Measurements from ENCODE around the gene SORCS1. TPM values are rescaled to one million over a fixed set of nuclear protein-coding genes. Genes with fewer than 3 reads are reported as not detected.

Gene SORCS1
- total RNA-seq, 1 experiment from 2014 or later: 1.7 TPM

GRCh38 chr10:106714734-106715555, 449.6 kb downstream of the SORCS1 start:
- no CpG with 5 or more reads among the region's 6 CpGs for WGBS (ENCODE audit: extremely low coverage, insufficient read length, low lambda C conversion rate)
- H3K4me2 ChIP-seq (ENCODE audit: insufficient read depth, insufficient read length, low read length): no peak overlapping the region
- H3K27ac Mint-ChIP-seq: no peak overlapping the region; a peak in 1 of 7 replicates

More at GRCh38 chr10:106714734-106715555, 449.6 kb downstream of the SORCS1 start:
- no peaks in the 10 kb centered on the region for H3K4me1 ChIP-seq (ENCODE audit: insufficient read depth, low read length)
- no peaks in the 10 kb centered on the region for H3K27me3 ChIP-seq (ENCODE audit: insufficient read depth, low read length)
- H4K8ac ChIP-seq (replicated peaks; ENCODE audit: insufficient read length, low read depth, low read length): no peak overlapping the region
- H2BK5ac ChIP-seq (ENCODE audit: insufficient read length, low read length): no peak overlapping the region
- H3K18ac ChIP-seq (ENCODE audit: insufficient read length, low read depth, low read length): no peak overlapping the region
- H3K23ac ChIP-seq (ENCODE audit: insufficient read length, low read depth, low read length): no peak overlapping the region
- H3K36me3 Mint-ChIP-seq (ENCODE audit: insufficient read depth in 1 of 3, low read depth in 3 of 3): peaks cover 1 to 12% (median 3%) of the 10 kb centered on the region in 3 experiments; a peak in 5 of 7 replicates
- H3K4me1 Mint-ChIP-seq: peaks cover 5 to 6% of the 10 kb centered on the region in 2 experiments
- H2BK120ac ChIP-seq (ENCODE audit: low read depth, low read length, poor library complexity, severe bottlenecking): no peak overlapping the region
- no peaks in the 10 kb centered on the region for H4K20me1 ChIP-seq (ENCODE audit: control insufficient read depth, insufficient read depth, insufficient read length)
- no peak for TF ChIP-seq CTCF (conservative IDR thresholded peaks at IDR 0.05)
- H2AFZ ChIP-seq (ENCODE audit: low read length): no peak overlapping the region
- no peaks in the 10 kb centered on the region for H3K79me1 ChIP-seq (ENCODE audit: insufficient read depth, low read depth, low read length, poor library complexity, severe bottlenecking)
- H2BK12ac ChIP-seq (ENCODE audit: insufficient read length, low read depth, low read length): no peak overlapping the region
- no peaks in the 10 kb centered on the region for H3K23me2 ChIP-seq (ENCODE audit: insufficient read length, low read depth, low read length, poor library complexity, severe bottlenecking)
- no peak overlapping the region for H2AK5ac ChIP-seq (ENCODE audit: insufficient read length, low read length)
- peaks cover 5 to 7% of the 10 kb centered on the region in 2 experiments; a peak in 3 of 5 replicates for H3K9me3 Mint-ChIP-seq
- H3K27ac ChIP-seq (ENCODE audit: insufficient read length, low read depth, low read length): no peak overlapping the region
- no peak overlapping the region for H3K14ac ChIP-seq (ENCODE audit: insufficient read depth, low read length)
- H4K91ac ChIP-seq (ENCODE audit: insufficient read length, low read depth, low read length): no peak overlapping the region
- H4K5ac ChIP-seq (ENCODE audit: insufficient read length, low read depth, low read length): no peak overlapping the region
- no peaks in the 10 kb centered on the region for H3K9me3 ChIP-seq (ENCODE audit: control insufficient read depth, low read depth, low read length)
- H3K4ac ChIP-seq (ENCODE audit: low read depth, low read length): no peak overlapping the region
- H2BK15ac ChIP-seq (ENCODE audit: low read depth, low read length): no peak overlapping the region
- no peak overlapping the region for H3K4me3 Mint-ChIP-seq
- H3T11ph ChIP-seq (ENCODE audit: low read length): no peak overlapping the region
- H2BK20ac ChIP-seq (ENCODE audit: low read depth, low read length, poor library complexity, severe bottlenecking): no peak overlapping the region
- no peaks in the 10 kb centered on the region for H3K27me3 Mint-ChIP-seq (ENCODE audit: low read depth)
- H3K9ac ChIP-seq (ENCODE audit: extremely low read depth, insufficient read length, low read length): no peak overlapping the region
- no peak for DNase-seq
- H3K56ac ChIP-seq (ENCODE audit: insufficient read length, low read depth, low read length): no peak overlapping the region
- no peaks in the 10 kb centered on the region for H3K79me2 ChIP-seq (ENCODE audit: insufficient read depth, low read length)

All from H9 (cell line).